ENCODE data around the gene ZNF681. TPM values are rescaled to one million over a fixed set of nuclear protein-coding genes. Genes with fewer than 3 reads are reported as not detected.
"Not testable (repeated sequence)": the region's sequence is repeated elsewhere in the genome, so short reads cannot be mapped to it uniquely, and the experiment has no call there.

The ZNF681 gene
- total RNA-seq, 1 donor from 2014 or later: 6.8 TPM

DNA sequence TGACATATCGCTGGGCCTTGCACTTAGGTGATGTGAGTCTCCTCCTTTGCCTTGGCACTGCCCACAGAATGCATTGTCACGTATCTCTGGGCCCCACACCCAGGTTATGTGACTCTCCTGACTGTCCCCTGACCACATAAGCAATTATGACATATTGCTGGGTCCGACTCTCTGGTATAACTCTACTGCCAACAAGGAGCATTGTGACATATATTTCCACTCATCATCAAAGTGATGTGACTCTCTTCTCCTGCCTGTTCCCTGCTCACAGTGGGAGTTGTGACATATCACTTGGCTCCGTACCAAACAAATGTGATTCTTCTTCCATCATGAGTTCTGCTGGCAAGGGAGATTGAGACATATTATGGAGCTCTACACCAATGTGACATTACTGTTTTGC is 15.4 kb upstream of the ZNF681 start:
- no peak for DNase-seq (ENCODE audit: low spot score)

GRCh38 chr19:23772675-23773063 is 14.0 kb upstream of the ZNF681 start:
- DNase-seq (ENCODE audit: low spot score): no peak

- no peak for DNase-seq (ENCODE audit: low spot score)
Measured at GRCh38 chr19:23771761-23772674, 13.3 kb upstream of the ZNF681 start.

GRCh38 chr19:23771316-23771715 is 12.6 kb upstream of the ZNF681 start:
- DNase-seq (ENCODE audit: low spot score): no peak

- DNase-seq (ENCODE audit: low spot score): no peak
Measured at GRCh38 chr19:23770672-23771250, 12.1 kb upstream of the ZNF681 start.

DNA sequence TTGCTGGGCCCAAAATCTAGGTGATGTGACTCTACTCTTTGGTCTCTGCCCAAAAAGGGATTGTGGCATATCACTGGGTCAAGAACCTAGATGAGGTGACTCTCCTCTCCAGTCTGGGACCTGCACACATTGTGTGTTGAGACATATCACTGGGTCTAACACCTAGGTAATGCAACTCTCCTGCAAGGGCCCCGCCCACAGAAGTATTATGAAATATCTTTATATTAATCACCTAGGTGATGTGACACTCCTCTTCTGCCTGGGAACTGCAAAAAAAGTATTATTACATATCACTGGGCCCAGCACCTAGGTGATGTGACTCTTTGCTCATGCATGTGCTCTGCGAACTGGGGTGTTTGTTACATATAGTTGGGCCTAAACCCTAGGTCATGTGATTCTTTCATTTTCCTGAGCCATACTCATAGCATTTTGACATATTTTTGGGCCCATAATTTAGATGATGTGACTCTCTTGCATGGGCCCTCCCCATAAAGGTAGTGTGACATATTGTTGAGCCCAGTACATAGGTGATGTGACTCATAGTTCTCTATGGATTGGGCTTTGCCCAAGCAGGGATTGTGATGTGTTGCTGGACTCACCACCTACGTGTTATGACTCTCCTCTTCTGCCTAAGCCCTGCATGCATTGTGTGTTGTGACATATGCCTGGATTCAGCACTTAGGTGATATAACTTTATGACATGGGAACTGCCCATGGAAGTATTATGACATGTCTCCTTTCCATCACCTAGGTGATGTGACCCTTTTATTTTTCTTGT is 11.2 kb upstream of the ZNF681 start:
- DNase-seq (ENCODE audit: low spot score): no peak

- no peak for DNase-seq (ENCODE audit: low spot score)
Measured at GRCh38 chr19:23766951-23767350, 8.3 kb upstream of the ZNF681 start.

DNA sequence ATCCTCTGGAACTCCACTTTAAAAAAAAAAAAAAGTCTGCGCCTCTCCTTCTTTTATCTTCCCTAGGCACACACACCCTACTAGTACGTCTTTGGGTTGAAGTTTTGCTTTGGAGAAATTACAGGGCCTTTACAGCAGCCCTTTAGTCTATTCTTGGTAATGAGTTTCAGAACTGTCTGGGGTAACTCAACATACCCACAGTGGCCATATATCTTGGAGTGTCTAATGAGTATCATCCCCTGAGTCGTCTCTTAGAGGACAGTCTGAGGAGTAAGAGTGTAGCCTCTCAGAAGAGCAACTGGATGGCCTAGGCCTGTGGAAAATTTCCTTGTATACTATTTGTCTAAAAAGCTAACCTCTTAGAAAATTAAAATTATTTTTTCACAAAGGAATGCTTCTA is 6.1 kb upstream of the ZNF681 start:
- no peak for DNase-seq (ENCODE audit: low spot score)

- peak; percentile 92 for DNase-seq (ENCODE audit: low spot score)
Measured at GRCh38 chr19:23762884-23763711, 4.4 kb upstream of the ZNF681 start.

GRCh38 chr19:23762548-23762883 is 3.8 kb upstream of the ZNF681 start:
- no peak for DNase-seq (ENCODE audit: low spot score)

- not testable (repeated sequence) for DNase-seq (ENCODE audit: low spot score)
Measured at GRCh38 chr19:23760326-23760725, 1.6 kb upstream of the ZNF681 start.

GRCh38 chr19:23743633-23744232 is 15.0 kb downstream of the ZNF681 start:
- not testable (repeated sequence) for DNase-seq (ENCODE audit: low spot score)

- not testable (repeated sequence) for DNase-seq (ENCODE audit: low spot score)
Measured at GRCh38 chr19:23730729-23731465, 27.8 kb downstream of the ZNF681 start.

- DNase-seq (ENCODE audit: low spot score): not testable (repeated sequence)
Measured at GRCh38 chr19:23724161-23724560, 34.5 kb downstream of the ZNF681 start.

GRCh38 chr19:23718802-23719201 is 39.9 kb downstream of the ZNF681 start:
- DNase-seq (ENCODE audit: low spot score): no peak

GRCh38 chr19:23716792-23717191 is 41.9 kb downstream of the ZNF681 start:
- no peak for DNase-seq (ENCODE audit: low spot score)

- no peak for DNase-seq (ENCODE audit: low spot score)
Measured at GRCh38 chr19:23709347-23709746, 49.3 kb downstream of the ZNF681 start.

- no peak for DNase-seq (ENCODE audit: low spot score)
Measured at GRCh38 chr19:23706657-23707056, 52.0 kb downstream of the ZNF681 start.

DNA sequence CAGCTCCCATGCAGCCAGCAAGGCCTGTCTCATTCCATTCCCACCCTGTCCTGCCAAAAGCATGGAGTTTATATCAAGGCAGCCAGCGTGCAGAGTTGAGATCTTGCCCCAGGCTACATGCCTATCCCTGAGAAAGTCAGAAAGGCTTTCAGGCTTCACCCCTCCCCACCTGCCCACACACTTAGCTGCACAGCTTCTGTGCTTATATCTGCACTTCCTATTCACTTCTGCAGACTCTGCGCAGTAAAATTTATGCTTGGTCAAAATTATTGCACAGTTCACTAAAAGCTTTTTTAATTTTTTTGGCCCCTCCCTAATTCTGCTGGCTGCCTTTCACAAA is 59.2 kb downstream of the ZNF681 start:
- no peak for DNase-seq (ENCODE audit: low spot score)

- DNase-seq (ENCODE audit: low spot score): peak; percentile 47
Measured at GRCh38 chr19:23698711-23699520, 59.8 kb downstream of the ZNF681 start.
